Measurements from ENCODE around the gene LAMA5.
A peak's percentile ranks its signal among the peaks of the same experiment; 100 is the strongest.

Gene LAMA5, protein sequence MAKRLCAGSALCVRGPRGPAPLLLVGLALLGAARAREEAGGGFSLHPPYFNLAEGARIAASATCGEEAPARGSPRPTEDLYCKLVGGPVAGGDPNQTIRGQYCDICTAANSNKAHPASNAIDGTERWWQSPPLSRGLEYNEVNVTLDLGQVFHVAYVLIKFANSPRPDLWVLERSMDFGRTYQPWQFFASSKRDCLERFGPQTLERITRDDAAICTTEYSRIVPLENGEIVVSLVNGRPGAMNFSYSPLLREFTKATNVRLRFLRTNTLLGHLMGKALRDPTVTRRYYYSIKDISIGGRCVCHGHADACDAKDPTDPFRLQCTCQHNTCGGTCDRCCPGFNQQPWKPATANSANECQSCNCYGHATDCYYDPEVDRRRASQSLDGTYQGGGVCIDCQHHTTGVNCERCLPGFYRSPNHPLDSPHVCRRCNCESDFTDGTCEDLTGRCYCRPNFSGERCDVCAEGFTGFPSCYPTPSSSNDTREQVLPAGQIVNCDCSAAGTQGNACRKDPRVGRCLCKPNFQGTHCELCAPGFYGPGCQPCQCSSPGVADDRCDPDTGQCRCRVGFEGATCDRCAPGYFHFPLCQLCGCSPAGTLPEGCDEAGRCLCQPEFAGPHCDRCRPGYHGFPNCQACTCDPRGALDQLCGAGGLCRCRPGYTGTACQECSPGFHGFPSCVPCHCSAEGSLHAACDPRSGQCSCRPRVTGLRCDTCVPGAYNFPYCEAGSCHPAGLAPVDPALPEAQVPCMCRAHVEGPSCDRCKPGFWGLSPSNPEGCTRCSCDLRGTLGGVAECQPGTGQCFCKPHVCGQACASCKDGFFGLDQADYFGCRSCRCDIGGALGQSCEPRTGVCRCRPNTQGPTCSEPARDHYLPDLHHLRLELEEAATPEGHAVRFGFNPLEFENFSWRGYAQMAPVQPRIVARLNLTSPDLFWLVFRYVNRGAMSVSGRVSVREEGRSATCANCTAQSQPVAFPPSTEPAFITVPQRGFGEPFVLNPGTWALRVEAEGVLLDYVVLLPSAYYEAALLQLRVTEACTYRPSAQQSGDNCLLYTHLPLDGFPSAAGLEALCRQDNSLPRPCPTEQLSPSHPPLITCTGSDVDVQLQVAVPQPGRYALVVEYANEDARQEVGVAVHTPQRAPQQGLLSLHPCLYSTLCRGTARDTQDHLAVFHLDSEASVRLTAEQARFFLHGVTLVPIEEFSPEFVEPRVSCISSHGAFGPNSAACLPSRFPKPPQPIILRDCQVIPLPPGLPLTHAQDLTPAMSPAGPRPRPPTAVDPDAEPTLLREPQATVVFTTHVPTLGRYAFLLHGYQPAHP (N-terminal part only)

DNA sequence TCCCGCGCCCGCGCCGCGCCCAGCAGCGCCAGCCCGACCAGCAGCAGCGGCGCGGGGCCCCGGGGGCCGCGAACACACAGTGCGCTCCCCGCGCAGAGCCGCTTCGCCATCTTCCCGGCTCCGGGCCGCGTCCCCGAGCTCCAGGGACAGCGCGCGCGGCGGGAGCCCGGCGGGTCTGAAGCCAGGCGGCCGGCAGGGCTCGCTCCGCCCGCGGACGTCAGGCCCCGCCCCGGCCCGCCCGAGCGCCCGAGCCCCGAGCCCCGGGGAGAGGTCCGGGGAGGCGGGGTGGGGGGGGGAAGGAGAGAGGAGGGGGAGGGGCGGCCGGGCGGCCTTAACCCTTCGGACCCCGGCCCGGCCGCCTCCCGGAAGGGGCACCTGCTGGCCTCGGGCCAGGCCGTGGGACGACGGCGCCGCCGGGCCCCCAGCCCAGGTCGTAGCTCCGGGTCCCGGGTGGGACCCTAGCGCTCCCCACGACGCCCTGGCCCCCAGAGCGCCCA lies at the start of gene LAMA5:
LAMA5 (minus strand) TSS at position 177 of the 497 bp plus-strand sequence; CDS start at position 110, 67 bp downstream.
- DNase-seq = no peak

DNA sequence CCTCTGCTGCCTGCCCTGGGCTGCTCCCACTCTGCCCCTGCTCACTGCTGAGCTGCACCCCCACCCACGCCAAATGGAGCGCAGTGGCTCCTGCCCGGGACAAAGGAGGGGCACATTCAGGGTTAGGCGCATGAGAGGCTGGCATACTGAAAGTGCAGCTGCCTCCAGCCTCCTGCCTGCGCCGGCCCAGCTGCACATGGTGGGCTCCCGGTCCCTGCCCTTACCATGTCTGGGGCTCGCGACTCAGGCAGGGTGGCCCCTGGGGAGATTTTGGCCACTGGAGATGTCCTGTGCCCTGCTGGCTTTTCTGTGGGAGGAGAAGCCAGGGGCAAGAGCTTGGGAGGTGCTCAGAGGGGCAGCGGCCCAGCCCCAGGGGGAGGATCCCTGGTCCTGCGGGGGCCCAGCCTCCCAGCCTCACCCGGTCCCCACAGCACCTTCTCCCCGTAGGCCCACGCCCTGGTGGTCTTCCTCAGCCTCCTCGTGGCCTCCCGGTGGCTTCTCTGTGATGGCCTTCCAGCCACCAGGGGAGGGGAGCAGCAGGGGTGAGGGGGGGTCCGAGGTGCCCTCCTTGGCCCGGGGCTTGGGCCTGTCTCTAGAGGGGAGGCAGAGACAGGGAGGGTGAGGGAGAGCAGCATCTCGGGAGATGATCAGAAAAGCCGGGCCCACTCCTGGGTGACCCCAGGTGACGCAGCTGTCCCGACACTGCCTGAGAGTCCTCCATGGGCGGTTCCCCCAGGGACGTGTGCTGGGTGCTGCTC lies 48.4 kb upstream of the LAMA5 start:
- no peak for DNase-seq

DNA sequence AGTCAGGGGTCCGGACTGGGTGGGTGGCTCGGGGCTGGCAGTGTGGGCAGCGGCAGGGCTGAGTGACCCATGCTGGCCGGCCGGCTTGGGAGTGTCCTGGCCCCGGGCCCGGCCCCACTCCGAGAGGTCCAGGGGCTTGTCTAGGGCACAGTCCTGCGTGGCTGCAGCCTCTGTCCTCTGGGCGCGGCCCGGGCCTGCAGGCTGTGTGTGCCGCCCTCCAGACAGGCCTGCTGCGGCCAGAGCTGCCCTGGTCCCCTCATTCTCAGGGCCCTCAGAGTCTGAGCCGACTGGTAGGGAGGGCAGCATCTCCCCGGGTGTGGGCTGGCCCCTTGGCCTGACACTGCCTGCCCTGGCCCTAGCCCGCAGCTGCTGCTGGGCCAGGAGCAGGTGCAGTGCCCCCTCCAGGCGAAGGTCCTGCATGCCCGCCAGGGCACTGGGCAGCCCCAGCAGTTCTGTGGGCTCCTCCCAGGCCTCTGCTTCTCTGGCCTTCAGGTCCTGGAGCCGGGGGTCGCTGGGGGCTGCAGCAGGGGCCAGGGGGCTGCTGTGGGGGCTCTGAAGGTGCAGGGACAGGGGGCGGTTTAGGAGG lies 46.9 kb upstream of the LAMA5 start:
- no peak for DNase-seq

DNA sequence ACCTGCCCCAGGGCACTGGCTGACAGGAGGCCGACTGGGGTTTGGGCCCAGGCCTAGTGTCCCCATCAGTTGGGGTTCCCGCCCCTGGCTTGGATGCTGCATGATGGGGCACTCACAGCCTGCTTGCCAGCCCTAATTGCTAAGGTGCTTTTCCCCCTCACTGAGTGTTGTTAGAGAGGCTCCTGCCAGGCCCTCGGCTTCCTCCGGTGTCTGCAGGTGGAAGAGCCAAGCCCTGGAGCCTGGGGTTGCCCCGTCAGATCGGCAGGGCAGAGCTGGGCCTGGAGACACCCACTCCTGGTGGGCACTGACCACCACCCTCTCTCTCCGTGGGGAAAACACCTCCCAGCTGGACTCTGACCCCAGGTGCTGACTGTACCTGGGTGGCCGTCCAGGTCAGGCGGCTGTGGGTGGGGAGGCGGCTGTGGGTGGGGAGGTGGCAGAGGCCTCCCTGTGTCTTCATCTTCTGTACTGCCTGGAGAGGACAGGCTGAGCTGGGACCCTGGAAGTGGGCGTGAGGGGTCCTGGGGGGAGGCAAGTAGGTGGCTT lies 46.0 kb upstream of the LAMA5 start:
- DNase-seq = no peak

DNA sequence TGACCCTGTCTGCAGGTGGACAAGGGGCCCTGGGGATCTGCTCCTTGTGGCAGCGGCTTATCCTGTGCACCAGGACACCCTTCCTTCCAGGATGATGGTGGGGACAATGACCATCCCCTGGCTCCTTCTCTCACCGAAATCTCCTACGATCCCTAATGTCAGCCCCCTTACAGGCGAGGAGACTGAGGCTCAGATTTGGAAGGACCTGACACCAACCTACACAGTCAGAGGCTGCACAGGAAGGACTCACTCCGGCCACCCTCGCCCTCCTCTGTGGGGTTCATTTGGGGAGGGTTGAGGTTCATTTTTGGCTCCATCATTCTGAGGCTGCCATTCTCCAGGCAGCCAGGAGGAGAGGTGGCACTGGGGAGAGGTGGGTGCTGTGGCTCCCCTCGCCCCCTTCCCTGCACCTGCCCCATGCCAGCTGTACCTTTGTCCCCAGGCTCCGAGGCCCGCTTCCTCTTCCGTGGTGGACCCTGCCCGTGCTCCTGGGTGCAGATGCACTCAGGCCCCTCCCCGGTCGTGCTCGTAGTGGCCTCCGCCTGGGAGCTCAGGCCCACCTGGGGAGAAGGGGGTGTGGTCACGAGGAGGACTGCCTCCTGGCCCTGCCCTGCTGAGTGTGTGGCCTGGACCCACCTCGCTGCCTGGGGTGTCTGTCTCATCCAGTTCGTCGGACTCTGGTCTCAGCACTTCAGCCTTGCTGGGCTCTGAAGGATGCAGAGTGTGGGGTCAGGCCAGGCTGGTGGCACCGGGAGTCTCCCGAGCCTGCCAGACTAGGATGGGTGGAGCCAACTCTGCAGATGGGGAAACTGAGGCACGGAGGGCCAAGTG lies 45.3 kb upstream of the LAMA5 start:
- DNase-seq = no peak

DNA sequence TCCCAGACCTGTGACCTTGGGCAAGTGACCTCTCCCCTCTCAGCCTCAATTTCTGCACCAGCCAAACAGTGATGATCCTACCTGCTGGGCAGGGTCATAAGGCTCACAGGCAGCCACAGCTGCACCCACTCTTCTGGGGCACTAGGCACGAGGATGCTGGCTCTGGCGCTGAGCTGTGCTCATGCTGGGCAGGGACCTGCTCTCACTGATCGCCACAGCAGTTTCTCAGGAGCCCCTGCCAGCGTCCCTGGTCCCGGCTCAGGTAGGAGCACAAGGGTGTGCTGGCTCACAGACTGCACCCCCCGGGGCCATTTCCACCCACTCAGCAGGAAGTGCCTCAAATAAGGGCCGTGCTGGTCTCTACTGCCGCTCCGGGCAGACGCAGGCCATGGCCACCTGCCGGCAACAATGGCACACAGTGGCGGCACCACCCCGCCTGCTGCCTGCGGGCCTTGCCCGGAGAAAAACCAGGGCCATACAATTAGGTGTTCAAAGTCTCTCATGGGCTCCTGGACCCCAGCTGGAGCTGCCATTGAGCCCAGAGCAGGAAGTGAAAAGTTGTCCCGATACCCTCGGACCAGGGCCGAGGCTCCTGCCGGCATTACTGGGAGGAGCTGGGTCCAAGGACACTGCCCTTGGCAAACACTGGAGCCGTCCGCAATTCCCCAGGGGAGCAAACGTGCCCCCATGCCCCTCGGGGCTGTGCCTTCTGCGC lies 44.5 kb upstream of the LAMA5 start:
- DNase-seq = no peak

DNA sequence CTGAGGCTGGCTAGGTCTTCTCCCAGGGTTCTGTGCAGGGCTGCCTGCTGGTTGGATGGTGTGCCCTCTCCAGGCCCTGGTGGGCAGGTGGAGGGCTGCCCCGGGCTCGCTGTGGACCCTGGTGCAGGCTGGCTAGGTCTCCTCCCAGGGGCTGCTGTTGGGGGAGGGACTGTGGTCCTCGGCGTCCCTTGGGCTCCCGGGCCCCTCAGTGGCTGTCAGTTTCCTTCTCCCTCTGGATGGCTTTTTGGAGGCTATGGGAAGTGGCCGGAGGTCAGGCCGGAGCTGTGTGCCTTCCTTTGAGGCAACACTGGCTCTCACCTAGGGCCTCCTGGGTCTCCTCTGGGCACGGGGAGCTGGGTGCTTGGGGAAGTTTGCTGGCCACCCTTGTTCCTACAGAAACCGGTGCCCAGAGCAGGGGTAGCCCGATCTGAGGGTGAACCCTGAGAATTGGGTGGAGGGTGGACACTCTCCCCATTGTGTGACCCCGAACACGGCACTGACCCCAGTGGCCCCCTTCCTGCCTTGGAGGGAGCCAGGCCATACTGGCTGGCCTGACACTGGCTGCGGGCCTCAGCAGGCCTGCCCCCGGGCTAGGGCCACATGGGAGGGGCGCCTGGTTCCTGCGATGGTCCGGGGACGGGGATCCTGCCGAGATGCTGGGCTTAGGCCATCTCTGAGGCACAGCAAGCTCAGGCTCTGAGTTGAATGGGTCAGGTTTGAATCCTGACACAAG lies 43.8 kb upstream of the LAMA5 start:
- no peak for DNase-seq

DNA sequence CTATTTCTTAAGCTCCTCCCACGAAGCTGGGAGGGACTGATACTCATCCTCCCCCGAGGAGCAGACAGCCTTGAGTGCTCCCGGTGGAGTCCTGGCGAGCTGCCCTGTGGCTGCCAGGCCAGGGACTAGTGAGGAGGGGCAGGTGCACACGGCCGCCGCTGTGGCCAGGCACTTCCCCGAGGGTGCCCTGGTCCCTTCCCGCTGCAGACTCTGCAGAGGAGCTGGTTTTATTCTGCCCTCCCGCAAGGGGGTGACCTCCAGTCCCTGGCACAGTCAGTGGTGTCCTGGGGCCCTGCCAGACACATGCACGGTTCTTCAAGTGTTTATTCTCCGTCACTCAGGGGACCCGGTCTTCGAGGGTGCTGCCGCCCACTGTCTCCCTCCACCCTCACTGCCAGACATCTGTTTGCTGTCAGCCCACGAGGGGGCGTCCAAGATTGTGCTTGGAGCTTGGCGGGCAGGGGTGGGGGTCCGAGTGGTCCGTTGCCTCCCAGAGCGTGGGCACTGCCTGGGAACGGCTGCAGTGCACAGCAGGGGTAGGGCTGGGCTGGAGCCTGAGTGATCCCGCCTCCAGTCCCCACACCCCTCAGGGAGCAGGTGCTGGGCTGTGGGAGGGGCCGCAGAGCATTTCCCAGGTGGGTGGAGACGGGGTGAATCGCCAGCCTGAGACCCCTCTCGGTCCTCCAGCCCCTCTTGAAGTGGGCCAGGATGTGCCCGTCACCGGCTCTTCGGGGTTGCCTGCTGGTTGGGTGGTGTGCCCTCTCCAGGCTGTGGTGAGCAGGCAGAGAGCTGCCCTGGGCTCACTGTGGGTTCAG lies 43.0 kb upstream of the LAMA5 start:
- DNase-seq = no peak

DNA sequence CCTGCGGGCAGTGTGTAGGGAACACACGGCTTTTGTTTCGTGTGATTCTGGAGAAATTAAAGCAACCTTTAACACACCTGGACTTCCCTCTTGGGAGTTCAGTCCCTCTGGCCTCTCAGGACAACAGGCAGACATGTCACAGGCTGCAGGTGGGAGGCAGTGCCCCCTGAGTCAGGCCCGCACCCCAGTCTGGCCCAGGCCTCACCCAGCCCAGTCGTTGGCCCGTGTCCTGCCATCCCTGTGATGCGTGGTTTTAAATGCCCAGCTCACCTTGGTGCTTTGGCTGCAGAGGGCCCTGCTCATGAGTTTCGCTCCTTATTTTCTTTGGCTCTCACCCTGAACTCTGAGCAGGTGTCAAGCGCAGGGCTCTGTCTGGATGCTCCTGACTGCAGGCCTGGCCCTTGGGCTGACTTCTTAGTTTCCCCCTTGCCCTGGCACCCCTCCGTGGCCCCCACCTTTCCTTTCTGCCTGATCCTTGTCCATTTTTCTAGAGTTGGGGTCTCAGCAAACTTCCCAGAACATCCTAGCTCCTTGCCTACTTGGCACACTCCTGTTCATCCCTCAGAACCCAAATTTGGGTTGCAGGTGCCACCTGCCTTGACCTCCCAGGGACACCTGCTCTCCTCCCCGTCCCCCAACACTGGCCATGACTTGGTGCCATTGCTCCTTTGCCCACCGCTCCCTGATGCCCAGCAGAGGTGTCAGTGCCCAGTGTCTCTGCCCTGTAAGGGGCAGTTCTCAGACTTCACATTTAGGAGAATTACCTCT lies 42.2 kb upstream of the LAMA5 start:
- no peak for DNase-seq

DNA sequence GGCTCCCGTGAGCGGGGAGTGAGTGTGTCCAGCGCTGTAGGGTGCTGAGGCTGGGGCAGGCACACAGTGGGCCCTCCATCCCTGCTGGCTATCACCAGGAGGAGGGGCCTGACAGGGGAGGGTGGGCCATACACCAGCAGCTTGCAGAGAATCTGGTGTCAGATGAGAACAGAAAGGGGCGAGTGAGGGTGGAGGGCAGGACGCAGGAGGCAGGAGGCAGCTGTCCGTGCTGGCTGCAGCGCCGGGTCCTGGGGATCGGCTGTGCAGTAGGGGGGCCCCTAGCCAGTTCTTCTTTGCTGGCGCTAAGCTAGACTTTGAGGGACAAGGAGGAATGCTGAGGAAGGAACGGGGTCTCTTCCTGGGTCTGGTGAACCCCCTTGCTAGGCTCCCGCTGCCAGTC lies 41.5 kb upstream of the LAMA5 start:
- DNase-seq = no peak

DNA sequence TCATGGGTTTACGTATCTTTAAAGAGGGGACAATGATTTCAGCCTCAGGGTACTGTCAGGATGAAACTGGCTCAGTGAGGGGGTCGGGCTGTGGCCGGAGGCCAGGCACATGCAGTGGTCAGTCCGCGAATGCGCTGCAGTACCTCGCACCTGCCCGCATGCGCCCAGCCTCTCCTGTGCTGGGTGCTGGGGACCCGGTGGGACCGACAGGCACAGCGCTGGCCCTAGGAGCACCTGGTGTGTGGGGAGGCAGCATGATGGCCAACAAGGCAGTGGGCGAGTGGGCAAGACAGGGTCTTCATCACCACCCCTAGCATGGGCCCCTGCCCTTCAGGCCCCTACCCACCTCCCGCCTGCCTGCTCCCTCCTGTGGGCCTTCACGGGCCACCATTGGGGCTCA lies 40.9 kb upstream of the LAMA5 start:
- DNase-seq = no peak

DNA sequence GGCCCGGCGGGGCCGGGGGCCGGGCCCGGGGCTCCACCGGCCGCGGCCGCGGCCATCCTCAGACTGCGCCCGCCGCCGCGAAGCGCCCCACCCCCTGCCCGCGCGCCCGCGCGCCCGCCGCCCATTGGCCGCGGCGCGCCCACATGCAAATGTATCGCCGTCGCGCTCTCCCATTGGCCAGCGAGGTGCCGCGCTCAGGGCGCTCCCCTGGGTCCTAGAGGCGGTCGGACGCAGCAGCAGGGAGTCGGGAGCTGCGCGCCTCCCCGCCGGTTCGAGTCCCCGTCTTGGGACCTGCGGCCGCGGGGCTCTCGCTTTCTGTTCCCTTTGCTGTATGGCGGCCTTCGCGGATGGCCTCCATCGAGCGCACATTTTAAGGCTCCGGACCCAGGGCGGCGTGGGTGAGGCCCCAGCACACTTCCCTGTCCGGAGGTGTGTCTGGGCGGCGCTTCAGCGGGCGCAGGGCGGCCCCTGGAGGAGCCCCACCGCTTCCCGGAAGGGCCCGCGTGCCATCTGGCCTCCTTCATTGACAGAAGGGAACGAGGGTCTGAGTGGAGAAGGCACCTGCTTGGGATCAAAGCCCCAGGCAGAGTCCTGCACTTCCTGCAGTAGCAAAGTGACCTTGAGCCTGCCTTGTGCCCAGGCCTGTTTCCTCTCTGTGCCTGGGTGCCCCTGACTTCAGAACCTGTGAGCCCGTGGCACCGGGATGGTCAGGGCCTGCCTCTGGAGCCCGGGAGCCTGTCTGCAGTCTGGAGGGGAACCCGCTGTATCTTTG lies 40.3 kb upstream of the LAMA5 start, which contains the start of gene CABLES2:
CABLES2 (minus strand) TSS at position 65 of the 772 bp plus-strand sequence; CDS start at position 56, 9 bp downstream.
- DNase-seq = peak; percentile 66

DNA sequence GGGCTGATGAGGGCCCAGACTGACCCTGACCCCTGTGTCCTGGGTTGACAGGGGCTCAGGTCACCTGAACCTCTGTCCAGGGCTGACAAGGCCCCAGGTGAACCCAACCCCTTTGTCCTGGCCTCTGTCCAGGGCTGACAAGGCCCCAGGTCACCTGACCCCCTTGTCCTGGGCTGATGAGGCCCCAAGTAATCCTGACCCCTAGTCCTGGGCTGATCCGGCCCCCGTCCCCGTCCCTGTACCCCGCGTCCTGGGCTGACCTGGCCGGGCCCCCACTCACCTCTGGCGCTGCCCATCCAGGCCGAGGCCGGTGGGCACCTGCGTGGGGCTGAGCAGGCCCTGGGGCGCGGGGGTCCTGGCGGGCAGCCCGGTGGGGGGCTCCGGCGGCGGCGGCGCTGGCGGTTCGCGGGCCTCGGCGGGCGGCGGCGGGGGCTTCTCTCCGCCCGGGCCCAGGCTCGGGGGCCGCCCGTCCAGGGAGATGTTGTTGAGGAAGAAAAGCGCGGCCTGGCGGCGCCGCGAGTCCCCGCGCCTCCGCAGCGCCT lies 39.6 kb upstream of the LAMA5 start:
- no peak for DNase-seq

DNA sequence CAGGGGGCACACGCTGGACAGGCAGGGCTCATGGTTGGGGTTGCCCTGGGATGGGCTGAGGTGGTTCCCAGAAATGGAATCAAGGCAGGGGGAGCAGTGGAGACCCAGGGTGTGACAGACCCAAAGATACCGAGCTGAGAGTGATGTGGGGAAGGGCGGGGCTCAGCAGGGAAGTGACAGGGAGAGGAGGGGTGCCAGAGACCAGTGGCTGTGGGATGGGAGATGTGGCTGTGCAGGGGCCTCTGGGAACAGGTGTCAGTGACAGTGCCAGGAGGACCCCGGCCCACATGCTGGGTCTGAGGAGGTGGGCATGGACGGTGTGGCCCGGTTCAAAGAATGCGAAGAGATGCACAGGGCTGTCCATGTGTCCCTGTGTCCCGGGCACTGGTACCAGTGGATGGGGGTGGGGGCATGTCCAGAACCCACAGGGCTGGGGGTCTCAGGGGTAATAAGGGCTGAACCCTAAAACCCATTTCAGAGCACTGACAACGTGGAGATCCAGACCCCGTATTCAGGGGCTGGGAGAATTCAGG lies 38.9 kb upstream of the LAMA5 start:
- DNase-seq = no peak

DNA sequence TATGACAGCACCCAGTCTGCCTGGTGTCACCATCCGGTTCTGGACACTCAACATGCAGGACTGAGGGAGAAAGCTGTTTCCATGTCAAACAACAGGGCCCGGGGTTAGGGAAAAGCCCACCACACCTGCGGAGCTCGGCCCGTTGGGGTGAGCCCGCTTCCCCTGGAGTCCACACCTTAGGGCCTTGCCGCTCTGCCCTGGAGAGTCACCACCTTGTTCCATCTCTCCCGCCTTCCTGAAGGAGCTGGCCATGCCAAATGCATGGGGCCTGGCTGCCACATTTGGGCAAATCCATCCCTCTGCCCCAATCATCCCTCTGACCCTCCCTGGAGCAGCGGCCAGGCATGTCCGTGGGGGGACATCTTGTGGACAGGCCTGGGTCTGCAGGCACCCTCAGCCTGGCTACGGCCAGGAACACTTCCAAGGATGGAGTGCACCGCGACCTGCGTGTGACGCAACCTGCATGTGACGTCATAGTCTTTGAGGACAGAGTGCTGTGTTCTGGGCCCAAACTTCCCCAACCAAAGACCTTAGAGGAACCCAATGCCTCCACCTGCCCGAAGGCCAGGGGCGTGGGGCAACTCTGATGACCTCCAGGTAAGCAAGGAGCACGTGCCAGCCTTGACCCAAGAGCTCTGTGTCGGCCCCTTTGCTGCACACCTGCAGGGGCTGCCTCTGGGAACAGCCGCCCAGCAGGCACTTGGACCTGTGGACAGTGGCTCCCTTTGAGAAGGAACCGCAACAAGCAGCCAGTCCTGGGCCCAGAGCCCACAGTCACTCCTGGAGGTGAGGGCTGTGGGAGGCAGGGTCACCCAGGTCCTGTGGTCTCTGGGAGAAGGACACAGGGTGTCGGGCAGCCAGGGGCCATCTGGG lies 38.2 kb upstream of the LAMA5 start:
- no peak for DNase-seq

All from GOT3 (cell line).